OCI-LY1 (cell line): ENCODE measurements around the gene NEXN.

Experiments
- H2AFZ ChIP-seq: fragments of 200-600 bp; sonication (generic), shearing (Covaris generic); 2 replicates; pipeline ENCODE4 v1.6.0; 2014; ENCODE audit warnings: antibody characterized with exemption, mild to moderate bottlenecking, low read length
- H3F3A ChIP-seq: fragments of 200-600 bp; sonication (generic), shearing (Covaris generic); 2 replicates; pipeline ENCODE4 v1.6.0; 2014; ENCODE audit warnings: mild to moderate bottlenecking, antibody characterized with exemption, low read length, moderate library complexity; ENCODE audit not compliant: insufficient read depth
- H3K27ac ChIP-seq: fragments of 200-600 bp; sonication (generic); 2 replicates; pipeline ENCODE4 v1.5.1; 2014; ENCODE audit warnings: low read length, mixed run types, mild to moderate bottlenecking, low read depth; ENCODE audit not compliant: poor library complexity, severe bottlenecking
- H3K27me3 ChIP-seq: fragments of 200-600 bp; sonication (generic); 2 replicates; pipeline ENCODE4 v1.6.0; 2014; ENCODE audit warnings: antibody characterized with exemption, mild to moderate bottlenecking, low read length, moderate library complexity; ENCODE audit not compliant: insufficient read depth
- H3K36me3 ChIP-seq: fragments of 200-600 bp; sonication (generic); 2 replicates; pipeline ENCODE4 v1.6.1; 2014; ENCODE audit warnings: mild to moderate bottlenecking, antibody characterized with exemption, low read length, moderate library complexity, mixed read lengths; ENCODE audit not compliant: insufficient read depth
- H3K4me1 ChIP-seq: fragments of 200-600 bp; sonication (generic); 2 replicates; pipeline ENCODE4 v1.5.1; 2014; ENCODE audit warnings: mild to moderate bottlenecking, low read length, moderate library complexity; ENCODE audit not compliant: insufficient read depth, severe bottlenecking
- H3K4me2 ChIP-seq: fragments of 200-600 bp; sonication (generic), shearing (Covaris generic); 2 replicates; pipeline ENCODE4 v1.6.1; 2014; ENCODE audit warnings: low read length
- H3K4me3 ChIP-seq: fragments of 200-600 bp; sonication (generic); 2 replicates; pipeline ENCODE4 v1.5.1; 2014; ENCODE audit warnings: low read length, low read depth, mild to moderate bottlenecking, mixed read lengths; ENCODE audit not compliant: poor library complexity, severe bottlenecking
- H3K79me2 ChIP-seq: fragments of 200-600 bp; shearing (Covaris generic); 2 replicates; pipeline ENCODE4 v1.6.1; 2016; ENCODE audit warnings: mixed run types, low read length, mixed read lengths; ENCODE audit not compliant: insufficient read depth
- H3K9ac ChIP-seq: fragments of 200-600 bp; sonication (generic), shearing (Covaris generic); 2 replicates; pipeline ENCODE4 v1.6.1; 2014; ENCODE audit warnings: mild to moderate bottlenecking, low read length, mixed read lengths
- H3K9me2 ChIP-seq: fragments of 200-600 bp; sonication (generic), shearing (Covaris generic); 2 replicates; pipeline ENCODE4 v1.6.1; 2014; ENCODE audit warnings: low read depth, mild to moderate bottlenecking, low read length, mixed read lengths
- H3K9me3 ChIP-seq: fragments of 200-600 bp; shearing (Covaris generic); 2 replicates; pipeline ENCODE4 v1.6.1; 2014; ENCODE audit warnings: low read length, mixed read lengths
- H4K20me1 ChIP-seq: fragments of 200-600 bp; sonication (generic), shearing (Covaris generic); 2 replicates; pipeline ENCODE4 v1.6.0; 2016; ENCODE audit warnings: mild to moderate bottlenecking, low read length; ENCODE audit not compliant: insufficient read depth
- EZH2 ChIP-seq: fragments of 200-600 bp; sonication (generic), shearing (Covaris generic); IDR thresholded peaks from 2 replicates; pipeline ENCODE4 v1.8.0; 2017; ENCODE audit warnings: borderline replicate concordance, mixed run types, mild to moderate bottlenecking, antibody characterized with exemption, low read length, moderate library complexity, mixed read lengths
- TF ChIP-seq, protein P1 (sequence below): fragments of 200-600 bp; sonication (generic), shearing (Covaris generic); IDR thresholded peaks from 2 replicates; pipeline ENCODE4 v1.5.1; 2017; ENCODE audit warnings: mild to moderate bottlenecking, antibody characterized with exemption, low read length, moderate library complexity, mixed read lengths

The NEXN gene

DNA sequence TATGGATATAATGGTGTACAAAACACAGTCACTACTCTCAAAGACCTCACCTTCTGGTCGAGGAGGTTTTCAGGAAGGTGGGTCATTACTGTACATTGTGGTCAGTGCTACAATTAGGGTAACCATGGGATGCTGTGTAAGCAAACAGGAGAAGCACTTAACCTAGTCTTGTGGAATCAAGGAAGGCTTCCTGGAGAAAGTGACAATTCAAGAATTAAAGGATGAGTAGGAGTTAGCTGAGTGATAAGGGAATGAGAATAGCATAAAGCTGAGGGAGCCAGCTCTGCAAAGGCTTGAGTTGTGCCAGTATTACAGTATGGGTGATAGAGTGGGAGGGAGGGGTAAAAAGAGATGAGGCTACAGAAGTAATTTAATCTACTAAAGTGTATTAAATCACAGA, 17.2 kb downstream of the NEXN start:
- no peak overlapping the region for H3K4me3 ChIP-seq
- H3K9ac ChIP-seq, result no peak overlapping the region
- TF ChIP-seq, protein P1, sequence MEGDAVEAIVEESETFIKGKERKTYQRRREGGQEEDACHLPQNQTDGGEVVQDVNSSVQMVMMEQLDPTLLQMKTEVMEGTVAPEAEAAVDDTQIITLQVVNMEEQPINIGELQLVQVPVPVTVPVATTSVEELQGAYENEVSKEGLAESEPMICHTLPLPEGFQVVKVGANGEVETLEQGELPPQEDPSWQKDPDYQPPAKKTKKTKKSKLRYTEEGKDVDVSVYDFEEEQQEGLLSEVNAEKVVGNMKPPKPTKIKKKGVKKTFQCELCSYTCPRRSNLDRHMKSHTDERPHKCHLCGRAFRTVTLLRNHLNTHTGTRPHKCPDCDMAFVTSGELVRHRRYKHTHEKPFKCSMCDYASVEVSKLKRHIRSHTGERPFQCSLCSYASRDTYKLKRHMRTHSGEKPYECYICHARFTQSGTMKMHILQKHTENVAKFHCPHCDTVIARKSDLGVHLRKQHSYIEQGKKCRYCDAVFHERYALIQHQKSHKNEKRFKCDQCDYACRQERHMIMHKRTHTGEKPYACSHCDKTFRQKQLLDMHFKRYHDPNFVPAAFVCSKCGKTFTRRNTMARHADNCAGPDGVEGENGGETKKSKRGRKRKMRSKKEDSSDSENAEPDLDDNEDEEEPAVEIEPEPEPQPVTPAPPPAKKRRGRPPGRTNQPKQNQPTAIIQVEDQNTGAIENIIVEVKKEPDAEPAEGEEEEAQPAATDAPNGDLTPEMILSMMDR, result no peak
- no peak for TF ChIP-seq EZH2
- H3K79me2 ChIP-seq, result no peaks in the 10 kb centered on the region
- no peaks in the 10 kb centered on the region for H3F3A ChIP-seq
- no peak overlapping the region for H2AFZ ChIP-seq
- no peaks in the 10 kb centered on the region for H3K9me2 ChIP-seq
- H3K36me3 ChIP-seq, result no peaks in the 10 kb centered on the region
- H3K27ac ChIP-seq, result no peak overlapping the region
- H4K20me1 ChIP-seq, result no peaks in the 10 kb centered on the region
- no peaks in the 10 kb centered on the region for H3K27me3 ChIP-seq
- no peaks in the 10 kb centered on the region for H3K9me3 ChIP-seq
- H3K4me2 ChIP-seq, result no peak overlapping the region
- no peaks in the 10 kb centered on the region for H3K4me1 ChIP-seq

DNA sequence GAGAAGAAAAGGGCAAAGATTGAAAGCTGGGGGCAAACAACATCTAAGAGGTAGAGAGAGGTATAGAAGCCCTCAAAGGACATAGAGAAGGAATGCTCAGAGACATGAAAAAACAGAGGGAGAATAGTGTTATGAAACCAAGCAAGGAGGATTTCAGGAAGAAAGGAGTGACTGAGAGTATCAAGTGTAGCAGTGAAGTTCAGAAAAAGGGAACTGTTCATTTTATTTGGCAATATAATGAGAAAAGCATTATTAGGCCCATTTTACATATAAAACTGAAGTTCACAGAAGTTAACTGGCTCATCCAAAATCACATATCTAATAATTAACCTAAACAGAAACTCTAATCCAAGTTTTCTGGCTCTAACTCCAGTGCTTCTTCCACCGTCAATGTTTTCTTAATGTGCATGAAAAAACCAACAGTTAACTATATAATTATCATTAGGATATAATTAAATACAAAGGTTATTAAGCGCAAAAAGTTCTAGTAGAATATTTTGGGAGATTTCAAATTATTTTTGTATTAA, 17.7 kb downstream of the NEXN start:
- H3K4me3 ChIP-seq, result no peak overlapping the region
- H3K9me3 ChIP-seq, result no peaks in the 10 kb centered on the region
- H3K9ac ChIP-seq, result no peak overlapping the region
- no peak overlapping the region for H3K27ac ChIP-seq
- no peak overlapping the region for H3K4me2 ChIP-seq
- no peak overlapping the region for H2AFZ ChIP-seq
- H3K9me2 ChIP-seq, result no peaks in the 10 kb centered on the region
- no peaks in the 10 kb centered on the region for H4K20me1 ChIP-seq
- TF ChIP-seq, protein P1, result no peak
- TF ChIP-seq EZH2, result no peak
- no peaks in the 10 kb centered on the region for H3F3A ChIP-seq
- no peaks in the 10 kb centered on the region for H3K79me2 ChIP-seq
- H3K4me1 ChIP-seq, result no peaks in the 10 kb centered on the region
- no peaks in the 10 kb centered on the region for H3K27me3 ChIP-seq
- no peaks in the 10 kb centered on the region for H3K36me3 ChIP-seq

DNA sequence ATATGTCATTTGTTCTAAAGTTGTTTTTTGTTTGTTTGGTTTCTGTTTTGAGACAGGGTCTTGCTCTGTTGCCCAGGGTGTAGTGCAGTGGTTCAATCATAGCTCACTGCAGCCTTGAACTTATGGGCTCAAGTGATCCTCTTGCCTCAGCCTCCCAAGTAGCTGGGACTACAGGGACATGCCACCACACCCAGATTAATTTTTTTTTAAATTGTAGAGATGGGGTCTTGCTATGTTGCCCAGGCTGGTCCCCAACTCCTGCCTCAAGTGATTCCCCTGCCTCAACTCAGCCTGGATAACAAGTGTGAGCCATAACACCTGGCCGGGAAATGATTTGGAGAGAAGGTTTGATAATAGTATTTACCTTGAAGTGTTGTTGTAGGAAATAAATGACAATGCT, 18.2 kb downstream of the NEXN start:
- Histone ChIP-seq H2AFZ (no peak overlapping the region), H3K9me2 (no peaks in the 10 kb centered on the region), H4K20me1 (no peaks in the 10 kb centered on the region), H3K4me3 (no peak overlapping the region), H3K27ac (no peak overlapping the region), H3K9ac (no peak overlapping the region), H3K36me3 (no peaks in the 10 kb centered on the region), H3K4me2 (no peak overlapping the region), H3K27me3 (no peaks in the 10 kb centered on the region), H3F3A (no peaks in the 10 kb centered on the region), H3K4me1 (no peaks in the 10 kb centered on the region), H3K79me2 (no peaks in the 10 kb centered on the region), H3K9me3 (no peaks in the 10 kb centered on the region)
- TF ChIP-seq, protein P1, result no peak
